Measurements from ENCODE around the gene SH3BP5. TPM values are rescaled to one million over a fixed set of nuclear protein-coding genes. Genes with fewer than 3 reads are reported as not detected.

The SH3BP5 gene
- total RNA-seq, 6 experiments from 2014 or later = 8.9 to 19.2 (median 13.8) TPM

DNA sequence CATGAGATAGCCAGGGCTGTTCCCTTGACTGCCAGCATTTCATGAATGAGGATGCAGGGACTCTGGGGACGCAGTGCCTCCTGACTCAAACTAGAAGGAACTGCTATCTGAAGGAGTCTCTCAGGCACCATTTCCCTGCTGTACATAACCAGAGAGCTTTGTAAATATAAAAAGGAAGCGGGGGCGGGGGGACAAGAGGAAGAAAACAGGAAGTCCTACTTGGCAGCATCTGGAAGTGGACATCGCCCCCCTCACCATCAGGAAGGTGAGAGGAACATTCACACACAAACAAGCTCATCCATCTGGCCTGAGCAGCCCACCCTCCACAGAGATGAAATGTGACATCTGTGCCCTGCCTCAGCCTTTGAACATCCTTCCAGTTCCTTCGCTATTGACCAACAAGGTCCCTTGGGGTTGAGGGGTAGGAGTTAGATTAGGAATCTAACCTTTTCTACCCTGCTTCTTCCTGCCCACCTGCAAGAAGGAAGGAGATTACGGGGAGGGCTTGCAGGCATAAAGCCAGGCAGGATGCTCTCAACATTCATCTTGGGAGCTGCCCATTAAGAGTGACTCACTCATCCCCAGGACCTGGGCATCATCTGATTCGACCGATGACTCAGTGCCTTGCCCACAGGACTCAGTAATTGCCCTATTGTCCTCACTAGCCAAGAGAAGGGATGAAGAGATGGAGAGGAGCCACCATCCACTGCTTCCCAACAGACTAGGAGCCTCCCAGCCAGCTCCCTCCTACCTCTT, 31.9 kb downstream of the SH3BP5 start:
- no peak overlapping the region for H3K4me3 ChIP-seq
- WGBS (ENCODE audit: insufficient coverage, low coverage, low lambda C conversion rate, missing lambda C conversion rate) = 55% methylated on average over 8 of the region's 8 CpGs
- intact Hi-C loops (cut with DNase I) = no loop called here
- H3K27ac ChIP-seq = no peak overlapping the region
- H3K36me3 ChIP-seq = peaks cover 0 to 2% (median 0%) of the 10 kb centered on the region in 4 donors
- TF ChIP-seq, protein P1, sequence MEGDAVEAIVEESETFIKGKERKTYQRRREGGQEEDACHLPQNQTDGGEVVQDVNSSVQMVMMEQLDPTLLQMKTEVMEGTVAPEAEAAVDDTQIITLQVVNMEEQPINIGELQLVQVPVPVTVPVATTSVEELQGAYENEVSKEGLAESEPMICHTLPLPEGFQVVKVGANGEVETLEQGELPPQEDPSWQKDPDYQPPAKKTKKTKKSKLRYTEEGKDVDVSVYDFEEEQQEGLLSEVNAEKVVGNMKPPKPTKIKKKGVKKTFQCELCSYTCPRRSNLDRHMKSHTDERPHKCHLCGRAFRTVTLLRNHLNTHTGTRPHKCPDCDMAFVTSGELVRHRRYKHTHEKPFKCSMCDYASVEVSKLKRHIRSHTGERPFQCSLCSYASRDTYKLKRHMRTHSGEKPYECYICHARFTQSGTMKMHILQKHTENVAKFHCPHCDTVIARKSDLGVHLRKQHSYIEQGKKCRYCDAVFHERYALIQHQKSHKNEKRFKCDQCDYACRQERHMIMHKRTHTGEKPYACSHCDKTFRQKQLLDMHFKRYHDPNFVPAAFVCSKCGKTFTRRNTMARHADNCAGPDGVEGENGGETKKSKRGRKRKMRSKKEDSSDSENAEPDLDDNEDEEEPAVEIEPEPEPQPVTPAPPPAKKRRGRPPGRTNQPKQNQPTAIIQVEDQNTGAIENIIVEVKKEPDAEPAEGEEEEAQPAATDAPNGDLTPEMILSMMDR (IDR thresholded peaks at IDR 0.05) = peak in 1 of 4 donors; percentile 5
- no peak for TF ChIP-seq POLR2A (IDR thresholded peaks at IDR 0.05)
- no peaks in the 10 kb centered on the region for H3K27me3 ChIP-seq
- peaks cover 0 to 9% (median 2%) of the 10 kb centered on the region in 4 donors for H3K4me1 ChIP-seq
- ATAC-seq (peak; percentile 46 to 81 (median 68)), DNase-seq (peak in 1 of 3 donors; percentile 55)
- no peaks in the 10 kb centered on the region for H3K9me3 ChIP-seq

DNA sequence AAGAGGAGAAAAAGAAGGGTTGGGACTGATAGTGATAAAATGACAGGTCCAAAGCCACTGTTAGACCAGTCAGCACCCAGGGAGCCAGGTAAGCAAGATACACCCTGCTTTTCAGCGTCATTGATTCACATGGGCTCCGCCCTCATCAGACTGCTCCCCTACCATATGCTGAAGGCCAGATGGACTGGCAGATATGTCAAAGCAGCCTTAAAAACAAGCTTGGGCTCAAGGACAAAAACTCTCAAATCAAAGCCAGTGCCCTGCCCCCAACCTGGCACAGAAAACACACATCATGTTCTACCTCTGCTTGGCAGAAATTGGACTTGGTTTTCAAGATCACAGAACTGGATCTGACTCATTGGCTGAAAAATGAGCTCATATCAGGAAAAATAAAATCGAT, 33.4 kb downstream of the SH3BP5 start:
- TF ChIP-seq, protein P1 (IDR thresholded peaks at IDR 0.05) = no peak
- TF ChIP-seq POLR2A (IDR thresholded peaks at IDR 0.05) = no peak
- Histone ChIP-seq H3K27ac (no peak overlapping the region), H3K4me3 (no peak overlapping the region), H3K4me1 (peaks cover 0 to 16% (median 2%) of the 10 kb centered on the region in 4 donors), H3K9me3 (no peaks in the 10 kb centered on the region), H3K27me3 (no peaks in the 10 kb centered on the region), H3K36me3 (peaks cover 0 to 2% (median 0%) of the 10 kb centered on the region in 4 donors)
- DNase-seq (peak in 2 of 3 donors; percentile 44 to 67), ATAC-seq (peak in 3 of 4 donors; percentile 22 to 45 (median 43))
- WGBS (ENCODE audit: insufficient coverage, low coverage, low lambda C conversion rate, missing lambda C conversion rate) = 33% methylated on average over 2 of the region's 3 CpGs
- intact Hi-C loops (cut with DNase I) = no loop called here

DNA sequence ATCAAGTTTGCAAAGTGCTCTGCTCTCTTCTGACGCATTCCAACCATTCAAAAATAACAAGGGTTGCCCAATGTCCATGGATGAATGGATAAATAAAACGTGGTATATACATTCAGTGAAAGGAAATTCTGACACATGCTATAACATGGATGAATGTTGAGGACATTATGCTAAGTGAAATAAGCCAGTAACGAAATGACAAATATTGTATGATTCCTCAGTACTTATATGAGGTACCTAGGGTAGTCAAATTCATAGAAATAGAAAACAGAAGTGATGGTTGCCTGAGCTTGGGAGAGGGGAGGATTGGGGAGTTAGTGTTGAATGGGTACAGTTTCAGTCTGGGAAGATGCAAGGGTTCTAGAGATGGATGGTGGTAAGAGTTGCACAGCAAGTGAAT, 33.9 kb downstream of the SH3BP5 start:
- H3K36me3 ChIP-seq = peaks cover 0 to 2% (median 0%) of the 10 kb centered on the region in 4 donors
- H3K9me3 ChIP-seq = no peaks in the 10 kb centered on the region
- no peak for TF ChIP-seq POLR2A (IDR thresholded peaks at IDR 0.05)
- TF ChIP-seq, protein P1 (IDR thresholded peaks at IDR 0.05) = no peak
- no peak overlapping the region for H3K4me3 ChIP-seq
- WGBS (ENCODE audit: insufficient coverage, low coverage, low lambda C conversion rate, missing lambda C conversion rate) = 77% methylated on average over 3 of the region's 3 CpGs
- no peak for DNase-seq
- intact Hi-C loops (cut with DNase I) = no loop called here
- no peaks in the 10 kb centered on the region for H3K27me3 ChIP-seq
- H3K27ac ChIP-seq = no peak overlapping the region
- no peak for ATAC-seq
- H3K4me1 ChIP-seq = peaks cover 0 to 17% (median 2%) of the 10 kb centered on the region in 4 donors

DNA sequence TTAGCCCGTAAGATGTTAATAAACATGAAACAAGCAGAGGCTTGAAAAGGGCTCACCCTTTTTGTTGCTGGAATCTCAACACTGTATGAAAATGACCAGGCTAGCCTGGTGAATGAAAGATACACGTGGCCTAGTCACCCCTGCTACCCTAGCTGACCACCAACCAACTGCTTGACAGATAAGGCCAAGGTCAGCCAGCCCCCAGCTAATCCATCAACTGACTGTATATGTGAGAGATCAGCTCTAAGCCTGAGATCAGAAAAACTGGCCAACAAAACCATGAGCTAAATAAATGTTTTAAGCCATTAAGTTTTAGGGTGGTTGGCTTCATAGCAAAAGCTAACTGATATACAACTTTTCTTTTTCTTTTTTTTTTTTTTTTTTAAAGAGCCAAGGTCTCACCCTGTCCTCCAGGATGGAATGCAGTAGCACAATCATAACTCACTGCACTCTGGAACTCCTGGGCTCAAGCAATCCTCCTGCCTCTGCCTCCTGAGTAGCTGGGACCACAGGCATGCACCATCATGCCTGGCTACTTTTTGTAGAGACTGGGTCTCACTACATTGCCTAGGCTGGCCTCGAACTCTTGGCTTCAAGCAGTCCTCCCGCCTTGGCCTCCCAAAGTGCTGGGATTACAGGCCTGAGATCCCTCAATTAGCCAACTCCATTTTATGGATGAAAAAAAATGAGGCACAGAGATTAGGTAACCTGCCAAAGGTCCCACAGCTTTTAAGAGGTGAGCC, 34.6 kb downstream of the SH3BP5 start:
- no peak overlapping the region for H3K27ac ChIP-seq
- peaks cover 0 to 24% (median 2%) of the 10 kb centered on the region in 4 donors for H3K4me1 ChIP-seq
- DNase-seq (no peak), ATAC-seq (no peak)
- TF ChIP-seq, protein P1 (IDR thresholded peaks at IDR 0.05) = no peak
- TF ChIP-seq POLR2A (IDR thresholded peaks at IDR 0.05) = no peak
- intact Hi-C loops (cut with DNase I) = no loop called here
- no peaks in the 10 kb centered on the region for H3K9me3 ChIP-seq
- peaks cover 0 to 2% (median 0%) of the 10 kb centered on the region in 4 donors for H3K36me3 ChIP-seq
- no peak overlapping the region for H3K4me3 ChIP-seq
- no peaks in the 10 kb centered on the region for H3K27me3 ChIP-seq
- WGBS (ENCODE audit: insufficient coverage, low coverage, low lambda C conversion rate, missing lambda C conversion rate) = 76% methylated on average over 3 of the region's 4 CpGs
